Liver (tissue), 9 donors: ENCODE results near the gene EFNB1. TPM values are rescaled to one million over a fixed set of nuclear protein-coding genes. Genes with fewer than 3 reads are reported as not detected.
A peak's percentile ranks its signal among the peaks of the same experiment; 100 is the strongest.
"Not testable (repeated sequence)": the region's sequence is repeated elsewhere in the genome, so short reads cannot be mapped to it uniquely, and the experiment has no call there.

Experiments used
- DNase-seq: peaks from one replicate; pipeline ENCODE4 v3.0.0-alpha.2; 2017; ENCODE audit warnings: low spot score
- H3K27ac ChIP-seq, 2 donors: one replicate each; pipeline ENCODE4 v1.7.0; 2013; ENCODE audit warnings: inconsistent platforms in 2 of 2, low read length in 2 of 2, control low read depth in 1 of 2, low read depth in 1 of 2, mild to moderate bottlenecking in 1 of 2
- H3K27me3 ChIP-seq, 4 donors: one replicate each; pipeline versions ENCODE4 v1.6.1 to v1.7.0; 2013; ENCODE audit warnings: low read length in 3 of 4, inconsistent platforms in 1 of 4, mild to moderate bottlenecking in 1 of 4, moderate library complexity in 1 of 4; ENCODE audit not compliant: control insufficient read depth in 4 of 4, insufficient read depth in 4 of 4
- H3K36me3 ChIP-seq, 4 donors: one replicate each; pipeline versions ENCODE4 v1.6.1 to v1.7.0; 2013; ENCODE audit warnings: low read length in 3 of 4, mild to moderate bottlenecking in 3 of 4, low read depth in 1 of 4, moderate library complexity in 1 of 4; ENCODE audit not compliant: control insufficient read depth in 4 of 4, insufficient read depth in 3 of 4
- H3K4me1 ChIP-seq, 4 donors: one replicate each; pipeline versions ENCODE4 v1.6.1 to v1.7.0; 2013; ENCODE audit warnings: low read length in 3 of 4, mild to moderate bottlenecking in 3 of 4, moderate library complexity in 1 of 4; ENCODE audit not compliant: control insufficient read depth in 4 of 4, insufficient read depth in 4 of 4
- H3K4me3 ChIP-seq, 3 donors: one replicate each; pipeline versions ENCODE4 v1.6.1 to v1.7.0; 2013; ENCODE audit warnings: low read length in 3 of 3, control low read depth in 1 of 3, low read depth in 1 of 3, mild to moderate bottlenecking in 1 of 3
- H3K9ac ChIP-seq, 2 donors: one replicate each; pipeline ENCODE4 v1.7.0; 2013; ENCODE audit warnings: low read length in 2 of 2, mild to moderate bottlenecking in 2 of 2, moderate library complexity in 2 of 2, control low read depth in 1 of 2, low read depth in 1 of 2
- H3K9me3 ChIP-seq, 4 donors: one replicate each; pipeline versions ENCODE4 v1.6.1 to v1.7.0; 2013; ENCODE audit warnings: low read length in 3 of 4; ENCODE audit not compliant: control insufficient read depth in 4 of 4
- EGR1 ChIP-seq, 2 donors: IDR thresholded peaks; 2 replicates each; pipeline ENCODE4 v1.6.1; 2016 to 2018; ENCODE audit warnings: antibody characterized with exemption in 2 of 2, low read depth in 2 of 2
- FOXA1 ChIP-seq: IDR thresholded peaks from 2 replicates; pipeline ENCODE4 v1.6.1; 2016; ENCODE audit warnings: antibody characterized with exemption
- FOXA2 ChIP-seq: IDR thresholded peaks from 2 replicates; pipeline ENCODE4 v1.6.1; 2016; ENCODE audit warnings: antibody characterized with exemption
- HNF4A ChIP-seq, 2 donors: conservative IDR thresholded peaks; 2 replicates each; pipeline ENCODE4 v1.6.1; 2016; ENCODE audit warnings: antibody characterized with exemption in 2 of 2, mild to moderate bottlenecking in 2 of 2
- HNF4G ChIP-seq: IDR thresholded peaks from 2 replicates; pipeline ENCODE4 v1.6.1; 2016; ENCODE audit warnings: antibody characterized with exemption
- JUND ChIP-seq, 2 donors: IDR thresholded peaks; 2 replicates each; pipeline ENCODE4 v1.6.1; 2016; ENCODE audit warnings: antibody characterized with exemption in 2 of 2
- MAX ChIP-seq: IDR thresholded peaks from 2 replicates; pipeline ENCODE4 v1.6.1; 2016; ENCODE audit warnings: antibody characterized with exemption
- NR2F2 ChIP-seq: IDR thresholded peaks from 2 replicates; pipeline ENCODE4 v1.6.1; 2016; ENCODE audit warnings: antibody characterized with exemption
- RAD21 ChIP-seq, 2 donors: IDR thresholded peaks; 2 replicates each; pipeline ENCODE4 v1.6.1; 2016; ENCODE audit warnings: antibody characterized with exemption in 2 of 2, mild to moderate bottlenecking in 2 of 2
- RXRA ChIP-seq, 2 donors: IDR thresholded peaks; 2 replicates each; pipeline ENCODE4 v1.6.1; 2017 to 2018; ENCODE audit warnings: antibody characterized with exemption in 2 of 2, mild to moderate bottlenecking in 1 of 2
- SP1 ChIP-seq: IDR thresholded peaks from 2 replicates; pipeline ENCODE4 v1.6.1; 2018; ENCODE audit warnings: antibody characterized with exemption, mild to moderate bottlenecking
- TAF1 ChIP-seq: conservative IDR thresholded peaks from 2 replicates; pipeline ENCODE4 v1.6.1; 2016; ENCODE audit warnings: antibody characterized with exemption, mild to moderate bottlenecking
- YY1 ChIP-seq: IDR thresholded peaks from 2 replicates; pipeline ENCODE4 v1.6.1; 2016; ENCODE audit warnings: antibody characterized with exemption, mild to moderate bottlenecking
- WGBS: extraction: QIAGEN DNeasy Blood & Tissue Kit; methylation state at CpG from one replicate; pipeline ENCODE4 v1.1.7; 2013; 5-methylcytosine and 5-hydroxymethylcytosine counted together
- polyA plus RNA-seq, 2 donors: library from polyadenylated mRNA; stranded (reverse) in 1 of 2; unstranded in 1 of 2; fragments of 200-250 nt in 1 of 2; fragments of >200 nt in 1 of 2; fragmentation: Nextera tagmentation in 1 of 2; extraction: Ambion mirVana in 1 of 2; gene quantifications; one replicate each; pipeline versions ENCODE4 v1.2.1 to v1.2.3, GENCODE V29; 2013 to 2015
- total RNA-seq, 2 donors: library from RNA; depleted of rRNA; stranded (reverse); fragments of >200 nt; gene quantifications; one replicate each; pipeline ENCODE4 v1.2.3, GENCODE V29; 2014
- TF ChIP-seq, protein P1 (sequence below): IDR thresholded peaks from 2 replicates; pipeline ENCODE4 v1.6.1; 2016; ENCODE audit warnings: antibody characterized with exemption, mild to moderate bottlenecking
- TF ChIP-seq, protein P2 (sequence below): IDR thresholded peaks from 2 replicates; pipeline ENCODE4 v1.6.1; 2016; ENCODE audit warnings: antibody characterized with exemption
- donor health status: healthy.
- donor health status: healthy.
- donor health status: healthy.
- donor health status: healthy.
- donor health status: healthy.

The EFNB1 gene
- total RNA-seq (1 to 10 TPM; 8.3 to 8.9 TPM), polyA plus RNA-seq (1 to 10 TPM; 3.6 to 7.9 TPM)

DNA sequence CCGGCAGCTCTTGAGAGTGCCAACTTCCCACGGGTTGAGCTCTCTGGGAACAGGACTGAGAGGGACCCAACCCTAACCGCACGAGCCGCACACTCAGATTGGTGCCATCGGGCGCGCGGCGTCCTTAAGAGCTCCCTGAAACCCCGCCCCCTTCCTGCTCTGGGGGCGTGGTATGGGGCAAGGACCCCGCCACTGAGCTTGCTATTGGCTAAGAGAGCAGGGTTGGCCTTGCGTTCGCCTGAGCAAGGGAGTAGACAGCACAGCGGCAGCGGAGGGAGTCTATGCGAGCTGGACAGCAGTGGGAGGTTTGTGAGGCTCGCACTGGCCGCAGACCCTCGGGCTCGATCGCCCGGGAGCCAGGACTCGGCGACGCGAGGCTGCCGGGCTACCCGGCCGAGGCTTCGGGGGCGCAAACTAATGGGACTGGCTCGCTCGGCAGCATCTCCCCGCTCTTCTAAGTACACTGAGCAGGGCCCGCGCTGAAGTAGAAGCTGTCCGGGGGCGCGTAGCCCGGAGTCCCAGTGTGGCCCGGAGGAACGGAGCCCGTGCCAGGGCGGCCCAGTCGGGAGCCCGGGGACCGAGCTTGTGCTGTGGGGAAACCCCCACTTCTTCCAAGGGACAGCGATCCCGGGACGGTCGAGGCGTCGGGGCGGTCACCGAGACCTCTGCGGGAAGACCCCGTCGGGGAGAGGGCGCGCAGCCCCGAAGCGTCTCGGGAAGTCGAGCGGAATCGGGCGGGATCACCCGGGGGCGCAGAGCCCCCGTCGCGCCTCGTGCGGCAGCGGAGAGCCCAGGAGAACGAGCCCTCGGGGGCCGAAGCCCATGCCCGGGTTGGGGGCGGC lies at the start of gene EFNB1:
TSS of gene EFNB1 (plus strand) at position 282 of the 842 bp plus-strand sequence. CDS start 756 bp downstream, outside the sequence.
- Histone ChIP-seq H3K9me3 (no peaks in the 10 kb centered on the region), H3K4me1 (peaks cover 7 to 30% (median 10%) of the 10 kb centered on the region in 4 donors), H3K36me3 (no peaks in the 10 kb centered on the region), H3K27me3 (peaks cover 0 to 2% (median 0%) of the 10 kb centered on the region in 4 donors), H3K4me3 (peak within 1 kb of the TSS; percentile 46 to 65 (median 63)), H3K27ac (peak within 1 kb of the TSS; percentile 51 to 57), H3K9ac (peak within 1 kb of the TSS in 1 of 2 donors; percentile 28)
- peak; percentile 84 for DNase-seq
- under 1% methylated on average over 82 of the region's 82 CpGs for WGBS
- no peak for TF ChIP-seq FOXA1
- no peak for TF ChIP-seq JUND (IDR thresholded peaks at IDR 0.05)
- peak; percentile 44 for TF ChIP-seq MAX
- peak; percentile 78 for TF ChIP-seq SP1
- peak; percentile 94 for TF ChIP-seq TAF1
- TF ChIP-seq RXRA (IDR thresholded peaks at IDR 0.05): peak; percentile 85 to 88
- TF ChIP-seq RAD21 (IDR thresholded peaks at IDR 0.05): peak; percentile 52 to 64
- peak; percentile 30 to 46 for TF ChIP-seq HNF4A (conservative IDR thresholded peaks at IDR 0.05)
- TF ChIP-seq YY1: peak; percentile 60
- TF ChIP-seq HNF4G: no peak
- TF ChIP-seq, protein P1, sequence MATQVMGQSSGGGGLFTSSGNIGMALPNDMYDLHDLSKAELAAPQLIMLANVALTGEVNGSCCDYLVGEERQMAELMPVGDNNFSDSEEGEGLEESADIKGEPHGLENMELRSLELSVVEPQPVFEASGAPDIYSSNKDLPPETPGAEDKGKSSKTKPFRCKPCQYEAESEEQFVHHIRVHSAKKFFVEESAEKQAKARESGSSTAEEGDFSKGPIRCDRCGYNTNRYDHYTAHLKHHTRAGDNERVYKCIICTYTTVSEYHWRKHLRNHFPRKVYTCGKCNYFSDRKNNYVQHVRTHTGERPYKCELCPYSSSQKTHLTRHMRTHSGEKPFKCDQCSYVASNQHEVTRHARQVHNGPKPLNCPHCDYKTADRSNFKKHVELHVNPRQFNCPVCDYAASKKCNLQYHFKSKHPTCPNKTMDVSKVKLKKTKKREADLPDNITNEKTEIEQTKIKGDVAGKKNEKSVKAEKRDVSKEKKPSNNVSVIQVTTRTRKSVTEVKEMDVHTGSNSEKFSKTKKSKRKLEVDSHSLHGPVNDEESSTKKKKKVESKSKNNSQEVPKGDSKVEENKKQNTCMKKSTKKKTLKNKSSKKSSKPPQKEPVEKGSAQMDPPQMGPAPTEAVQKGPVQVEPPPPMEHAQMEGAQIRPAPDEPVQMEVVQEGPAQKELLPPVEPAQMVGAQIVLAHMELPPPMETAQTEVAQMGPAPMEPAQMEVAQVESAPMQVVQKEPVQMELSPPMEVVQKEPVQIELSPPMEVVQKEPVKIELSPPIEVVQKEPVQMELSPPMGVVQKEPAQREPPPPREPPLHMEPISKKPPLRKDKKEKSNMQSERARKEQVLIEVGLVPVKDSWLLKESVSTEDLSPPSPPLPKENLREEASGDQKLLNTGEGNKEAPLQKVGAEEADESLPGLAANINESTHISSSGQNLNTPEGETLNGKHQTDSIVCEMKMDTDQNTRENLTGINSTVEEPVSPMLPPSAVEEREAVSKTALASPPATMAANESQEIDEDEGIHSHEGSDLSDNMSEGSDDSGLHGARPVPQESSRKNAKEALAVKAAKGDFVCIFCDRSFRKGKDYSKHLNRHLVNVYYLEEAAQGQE: peak; percentile 96
- no peak for TF ChIP-seq FOXA2

DNA sequence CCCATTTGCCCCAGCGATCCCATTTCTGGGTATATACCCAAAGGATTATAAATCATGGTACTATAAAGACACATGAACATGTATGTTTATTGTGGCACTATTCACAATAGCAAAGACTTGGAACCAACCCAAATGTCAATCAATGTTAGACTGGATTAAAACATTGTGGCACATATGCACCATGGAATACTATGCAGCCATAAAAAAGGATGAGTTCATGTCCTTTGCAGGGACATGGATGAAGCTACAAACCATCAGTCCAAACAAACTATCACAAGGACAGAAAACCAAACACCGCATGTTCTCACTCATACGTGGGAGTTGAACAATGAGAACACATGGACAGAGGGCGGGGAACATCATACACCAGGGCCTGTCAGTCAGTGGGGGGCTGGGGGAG lies 47.5 kb upstream of the EFNB1 start:
- H3K27me3 ChIP-seq, H3K4me3 ChIP-seq, DNase-seq, H3K36me3 ChIP-seq, H3K9ac ChIP-seq, H3K9me3 ChIP-seq, H3K27ac ChIP-seq, H3K4me1 ChIP-seq: not testable (repeated sequence)
- 98% methylated on average over 4 of the region's 4 CpGs for WGBS

DNA sequence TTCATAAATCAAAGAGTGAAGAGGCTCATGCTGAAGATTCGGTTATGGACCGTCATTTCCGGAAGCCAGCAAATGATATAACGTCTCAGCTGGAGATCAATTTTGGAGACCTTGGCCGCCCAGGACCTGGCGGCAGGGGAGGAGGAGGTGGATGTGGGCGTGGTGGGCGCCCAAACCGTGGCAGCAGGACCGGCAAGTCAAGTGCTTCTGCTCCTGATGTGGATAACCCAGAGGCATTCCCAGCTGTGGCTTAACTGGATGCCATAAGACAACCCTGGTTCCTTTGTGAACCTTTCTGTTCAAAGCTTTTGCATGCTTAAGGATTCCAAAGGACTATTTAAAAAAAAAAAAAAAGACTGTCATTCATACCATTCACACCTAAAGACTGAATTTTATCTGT lies 44.0 kb upstream of the EFNB1 start:
- no peak overlapping the region for H3K4me3 ChIP-seq
- no peak for TF ChIP-seq RAD21 (IDR thresholded peaks at IDR 0.05)
- TF ChIP-seq HNF4A (conservative IDR thresholded peaks at IDR 0.05): no peak
- no peak for TF ChIP-seq YY1
- TF ChIP-seq HNF4G: no peak
- TF ChIP-seq SP1: no peak
- TF ChIP-seq NR2F2: no peak
- TF ChIP-seq, protein P1: no peak
- TF ChIP-seq, protein P2, sequence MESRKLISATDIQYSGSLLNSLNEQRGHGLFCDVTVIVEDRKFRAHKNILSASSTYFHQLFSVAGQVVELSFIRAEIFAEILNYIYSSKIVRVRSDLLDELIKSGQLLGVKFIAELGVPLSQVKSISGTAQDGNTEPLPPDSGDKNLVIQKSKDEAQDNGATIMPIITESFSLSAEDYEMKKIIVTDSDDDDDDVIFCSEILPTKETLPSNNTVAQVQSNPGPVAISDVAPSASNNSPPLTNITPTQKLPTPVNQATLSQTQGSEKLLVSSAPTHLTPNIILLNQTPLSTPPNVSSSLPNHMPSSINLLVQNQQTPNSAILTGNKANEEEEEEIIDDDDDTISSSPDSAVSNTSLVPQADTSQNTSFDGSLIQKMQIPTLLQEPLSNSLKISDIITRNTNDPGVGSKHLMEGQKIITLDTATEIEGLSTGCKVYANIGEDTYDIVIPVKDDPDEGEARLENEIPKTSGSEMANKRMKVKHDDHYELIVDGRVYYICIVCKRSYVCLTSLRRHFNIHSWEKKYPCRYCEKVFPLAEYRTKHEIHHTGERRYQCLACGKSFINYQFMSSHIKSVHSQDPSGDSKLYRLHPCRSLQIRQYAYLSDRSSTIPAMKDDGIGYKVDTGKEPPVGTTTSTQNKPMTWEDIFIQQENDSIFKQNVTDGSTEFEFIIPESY: no peak
- TF ChIP-seq FOXA1: no peak
- no peak for TF ChIP-seq EGR1 (IDR thresholded peaks at IDR 0.05; ENCODE audit: low read depth in 2 of 2)
- WGBS: 89% methylated on average over 10 of the region's 10 CpGs
- no peaks in the 10 kb centered on the region for H3K36me3 ChIP-seq
- H3K27ac ChIP-seq: no peak overlapping the region
- H3K27me3 ChIP-seq: no peaks in the 10 kb centered on the region
- H3K9ac ChIP-seq: no peak overlapping the region
- DNase-seq: no peak
- no peaks in the 10 kb centered on the region for H3K4me1 ChIP-seq
- peaks cover 0 to 4% (median 0%) of the 10 kb centered on the region in 4 donors for H3K9me3 ChIP-seq
